ENCODE measurements around the gene TMEM225B.
"Not testable (repeated sequence)": the region's sequence is repeated elsewhere in the genome, so short reads cannot be mapped to it uniquely, and the experiment has no call there.

TMEM225B gene

GRCh38 chr7:99642027-99642426 lies 44.0 kb downstream of the TMEM225B start:
- Histone ChIP-seq H3K4me1 (no peaks in the 10 kb centered on the region), H3K4me3 (no peak overlapping the region), H3K27me3 (ENCODE audit: low read depth) (no peaks in the 10 kb centered on the region), H3K36me3 (replicated peaks) (0 out of 2 replicates have a peak, but pooled peaks cover 2% of the 10 kb centered on the region), H3K9me3 (no peaks in the 10 kb centered on the region)
- DNase-seq (ENCODE audit: low spot score in 2 of 2): no peak
- in situ Hi-C loops (cut with MboI; ENCODE audit: low sequenced_read_pairs): no loop called here

GRCh38 chr7:99643464-99643863 lies 45.4 kb downstream of the TMEM225B start:
- DNase-seq (ENCODE audit: low spot score in 2 of 2): no peak
- in situ Hi-C loops (cut with MboI; ENCODE audit: low sequenced_read_pairs): no loop called here

GRCh38 chr7:99644431-99644830 lies 46.4 kb downstream of the TMEM225B start:
- in situ Hi-C loops (cut with MboI; ENCODE audit: low sequenced_read_pairs): no loop called here
- 0 out of 2 replicates have a peak, but pooled peaks cover 2% of the 10 kb centered on the region for H3K36me3 ChIP-seq (replicated peaks)
- no peaks in the 10 kb centered on the region for H3K27me3 ChIP-seq (ENCODE audit: low read depth)
- H3K4me3 ChIP-seq: no peak overlapping the region
- H3K4me1 ChIP-seq: no peaks in the 10 kb centered on the region
- no peaks in the 10 kb centered on the region for H3K9me3 ChIP-seq
- DNase-seq (ENCODE audit: low spot score in 2 of 2): no peak

More at GRCh38 chr7:99643464-99643863, 45.4 kb downstream of the TMEM225B start:
- Histone ChIP-seq H3K9me3 (no peaks in the 10 kb centered on the region), H3K4me1 (no peaks in the 10 kb centered on the region), H3K4me3 (no peak overlapping the region), H3K36me3 (replicated peaks) (0 out of 2 replicates have a peak, but pooled peaks cover 2% of the 10 kb centered on the region), H3K27me3 (ENCODE audit: low read depth) (no peaks in the 10 kb centered on the region)

- no peaks in the 10 kb centered on the region for H3K9me3 ChIP-seq
- no peaks in the 10 kb centered on the region for H3K4me1 ChIP-seq
- no peak for DNase-seq (ENCODE audit: low spot score in 2 of 2)
- 0 out of 2 replicates have a peak, but pooled peaks cover 2% of the 10 kb centered on the region for H3K36me3 ChIP-seq (replicated peaks)
- H3K4me3 ChIP-seq: no peak overlapping the region
- no peaks in the 10 kb centered on the region for H3K27me3 ChIP-seq (ENCODE audit: low read depth)
- in situ Hi-C loops (cut with MboI; ENCODE audit: low sequenced_read_pairs): no loop called here
Observed at GRCh38 chr7:99645590-99645989, 47.5 kb downstream of the TMEM225B start.

- in situ Hi-C loops (cut with MboI; ENCODE audit: low sequenced_read_pairs): no loop called here
- no peak for DNase-seq (ENCODE audit: low spot score in 2 of 2)
- H3K27me3 ChIP-seq (ENCODE audit: low read depth): no peaks in the 10 kb centered on the region
- no peak overlapping the region for H3K4me3 ChIP-seq
- H3K4me1 ChIP-seq: no peaks in the 10 kb centered on the region
- H3K36me3 ChIP-seq (replicated peaks): 0 out of 2 replicates have a peak, but pooled peaks cover 2% of the 10 kb centered on the region
- no peaks in the 10 kb centered on the region for H3K9me3 ChIP-seq
Observed at GRCh38 chr7:99648843-99649242, 50.8 kb downstream of the TMEM225B start.

GRCh38 chr7:99651290-99651689 lies 53.2 kb downstream of the TMEM225B start:
- no peak for DNase-seq (ENCODE audit: low spot score in 2 of 2)
- H3K9me3 ChIP-seq: no peaks in the 10 kb centered on the region
- in situ Hi-C loops (cut with MboI; ENCODE audit: low sequenced_read_pairs): no loop called here

GRCh38 chr7:99652671-99653070 lies 54.6 kb downstream of the TMEM225B start:
- Histone ChIP-seq H3K36me3 (replicated peaks) (no peaks in the 10 kb centered on the region), H3K27me3 (ENCODE audit: low read depth) (no peaks in the 10 kb centered on the region), H3K4me3 (no peak overlapping the region), H3K4me1 (no peaks in the 10 kb centered on the region), H3K9me3 (no peaks in the 10 kb centered on the region)
- in situ Hi-C loops (cut with MboI; ENCODE audit: low sequenced_read_pairs): no loop called here
- DNase-seq (ENCODE audit: low spot score in 2 of 2): no peak

More at GRCh38 chr7:99651290-99651689, 53.2 kb downstream of the TMEM225B start:
- H3K27me3 ChIP-seq (ENCODE audit: low read depth): no peaks in the 10 kb centered on the region
- H3K36me3 ChIP-seq (replicated peaks): no peaks in the 10 kb centered on the region
- no peak overlapping the region for H3K4me3 ChIP-seq
- H3K4me1 ChIP-seq: no peaks in the 10 kb centered on the region

GRCh38 chr7:99653269-99653668 lies 55.2 kb downstream of the TMEM225B start:
- DNase-seq (ENCODE audit: low spot score in 2 of 2); H3K9me3 ChIP-seq; in situ Hi-C loops (cut with MboI; ENCODE audit: low sequenced_read_pairs); H3K4me3 ChIP-seq; H3K4me1 ChIP-seq; H3K27me3 ChIP-seq (ENCODE audit: low read depth); H3K36me3 ChIP-seq (replicated peaks): not testable (repeated sequence)

- no peaks in the 10 kb centered on the region for H3K9me3 ChIP-seq
- no peak overlapping the region for H3K4me3 ChIP-seq
- no peaks in the 10 kb centered on the region for H3K36me3 ChIP-seq (replicated peaks)
- H3K4me1 ChIP-seq: no peaks in the 10 kb centered on the region
- in situ Hi-C loops (cut with MboI; ENCODE audit: low sequenced_read_pairs): no loop called here
- no peaks in the 10 kb centered on the region for H3K27me3 ChIP-seq (ENCODE audit: low read depth)
- no peak for DNase-seq (ENCODE audit: low spot score in 2 of 2)
Observed at GRCh38 chr7:99653754-99654153, 55.7 kb downstream of the TMEM225B start.

- in situ Hi-C loops (cut with MboI; ENCODE audit: low sequenced_read_pairs); H3K9me3 ChIP-seq; H3K36me3 ChIP-seq (replicated peaks); H3K27me3 ChIP-seq (ENCODE audit: low read depth); H3K4me1 ChIP-seq; H3K4me3 ChIP-seq; DNase-seq (ENCODE audit: low spot score in 2 of 2): not testable (repeated sequence)
Observed at GRCh38 chr7:99654626-99655025, 56.6 kb downstream of the TMEM225B start.

- H3K4me3 ChIP-seq; H3K36me3 ChIP-seq (replicated peaks); H3K4me1 ChIP-seq; DNase-seq (ENCODE audit: low spot score in 2 of 2); in situ Hi-C loops (cut with MboI; ENCODE audit: low sequenced_read_pairs); H3K9me3 ChIP-seq; H3K27me3 ChIP-seq (ENCODE audit: low read depth): not testable (repeated sequence)
Observed at GRCh38 chr7:99657879-99658278, 59.8 kb downstream of the TMEM225B start.

Measured in HAP-1 (cell line).